Measurements from ENCODE around the gene MED12. TPM values are rescaled to one million over a fixed set of nuclear protein-coding genes. Genes with fewer than 3 reads are reported as not detected.

The MED12 gene
- total and polyA plus RNA-seq, 2 donors (not counting 1 experiment from before 2014, with no cell fraction given), result 6.4 to 33.2 TPM

DNA sequence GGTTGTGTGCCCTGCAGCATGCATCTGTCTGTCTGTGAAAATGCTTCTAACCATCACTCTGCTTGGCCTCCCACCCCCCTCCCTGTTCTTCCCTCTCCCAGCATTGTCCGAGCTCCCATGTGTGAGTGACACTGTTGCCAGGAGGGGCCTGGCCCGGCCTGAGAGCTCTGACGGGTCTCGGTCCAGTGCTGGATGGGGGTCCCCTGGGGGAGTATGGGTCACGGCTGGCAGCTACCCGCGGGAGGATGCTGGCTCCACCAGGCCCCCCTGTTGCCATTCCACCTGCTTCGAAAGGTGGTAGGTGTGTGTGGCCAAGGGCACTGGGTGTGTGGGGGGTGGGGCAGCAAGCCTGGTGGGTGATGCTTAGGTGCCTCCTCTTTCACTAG, 29.9 kb downstream of the MED12 start:
- peaks cover 2% of the 10 kb centered on the region for H3K4me1 ChIP-seq (ENCODE audit: control insufficient read depth, extremely low read depth, insufficient read depth, low read length)
- H3K27ac ChIP-seq (ENCODE audit: insufficient read depth, low read length), result no peak overlapping the region
- H3K27me3 ChIP-seq (ENCODE audit: control insufficient read depth, insufficient read depth, low read length), result no peaks in the 10 kb centered on the region
- H3K4me2 ChIP-seq (ENCODE audit: extremely low read depth, insufficient read depth, low read length), result no peak overlapping the region
- H2AFZ ChIP-seq (ENCODE audit: low read length), result no peak overlapping the region
- no peaks in the 10 kb centered on the region for H3K9me3 ChIP-seq (ENCODE audit: control insufficient read depth, insufficient read depth, low read depth, low read length)
- DNase-seq (ENCODE audit: low read depth in 2 of 2), result no peak
- H4K20me1 ChIP-seq (ENCODE audit: control insufficient read depth, extremely low read depth, insufficient read depth, low read length), result no peaks in the 10 kb centered on the region
- H3K79me2 ChIP-seq (ENCODE audit: control insufficient read depth, insufficient read depth, low read length), result no peaks in the 10 kb centered on the region
- H3K36me3 ChIP-seq (ENCODE audit: control insufficient read depth, insufficient read depth, low read length), result no peaks in the 10 kb centered on the region
- H3K9ac ChIP-seq (ENCODE audit: insufficient read depth, low read length), result no peak overlapping the region
- no peak overlapping the region for H3K4me3 ChIP-seq (replicated peaks in 1 of 4; ENCODE audit: control extremely low read depth in 1 of 4, insufficient read depth in 1 of 4, low read depth in 3 of 4, low read length in 4 of 4)
- TF ChIP-seq EZH2 (IDR thresholded peaks at IDR 0.05; ENCODE audit: low read length, missing control alignments), result no peak
- TF ChIP-seq, protein P1, sequence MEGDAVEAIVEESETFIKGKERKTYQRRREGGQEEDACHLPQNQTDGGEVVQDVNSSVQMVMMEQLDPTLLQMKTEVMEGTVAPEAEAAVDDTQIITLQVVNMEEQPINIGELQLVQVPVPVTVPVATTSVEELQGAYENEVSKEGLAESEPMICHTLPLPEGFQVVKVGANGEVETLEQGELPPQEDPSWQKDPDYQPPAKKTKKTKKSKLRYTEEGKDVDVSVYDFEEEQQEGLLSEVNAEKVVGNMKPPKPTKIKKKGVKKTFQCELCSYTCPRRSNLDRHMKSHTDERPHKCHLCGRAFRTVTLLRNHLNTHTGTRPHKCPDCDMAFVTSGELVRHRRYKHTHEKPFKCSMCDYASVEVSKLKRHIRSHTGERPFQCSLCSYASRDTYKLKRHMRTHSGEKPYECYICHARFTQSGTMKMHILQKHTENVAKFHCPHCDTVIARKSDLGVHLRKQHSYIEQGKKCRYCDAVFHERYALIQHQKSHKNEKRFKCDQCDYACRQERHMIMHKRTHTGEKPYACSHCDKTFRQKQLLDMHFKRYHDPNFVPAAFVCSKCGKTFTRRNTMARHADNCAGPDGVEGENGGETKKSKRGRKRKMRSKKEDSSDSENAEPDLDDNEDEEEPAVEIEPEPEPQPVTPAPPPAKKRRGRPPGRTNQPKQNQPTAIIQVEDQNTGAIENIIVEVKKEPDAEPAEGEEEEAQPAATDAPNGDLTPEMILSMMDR (conservative IDR thresholded peaks at IDR 0.05 in 1 of 2, IDR thresholded peaks at IDR 0.05 in 1 of 2; ENCODE audit: low read depth in 1 of 2, low read length in 2 of 2), result no peak

DNA sequence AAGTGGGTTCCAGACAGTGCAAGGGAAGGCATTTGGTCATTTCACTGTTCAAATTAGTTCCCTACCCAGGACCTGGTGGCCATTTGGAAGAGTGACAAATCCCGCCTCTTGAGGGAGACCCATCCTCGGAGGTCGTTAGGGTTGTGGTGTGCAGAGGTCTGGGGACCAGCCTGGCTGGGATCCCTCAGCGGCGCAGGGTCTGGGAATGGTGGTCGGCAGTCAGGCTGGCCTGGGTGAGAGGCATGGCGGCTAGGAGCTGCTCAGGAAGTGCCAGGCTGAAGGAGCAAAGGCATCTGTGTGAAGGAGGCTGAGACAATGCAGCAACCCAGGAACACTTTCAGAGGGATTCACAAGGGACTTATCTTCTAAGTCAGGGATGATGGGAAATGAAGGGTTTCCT, 33.0 kb downstream of the MED12 start:
- no peak for TF ChIP-seq EZH2 (IDR thresholded peaks at IDR 0.05; ENCODE audit: low read length, missing control alignments)
- TF ChIP-seq, protein P1 (conservative IDR thresholded peaks at IDR 0.05 in 1 of 2, IDR thresholded peaks at IDR 0.05 in 1 of 2; ENCODE audit: low read depth in 1 of 2, low read length in 2 of 2), result no peak
- Histone ChIP-seq H3K9ac (ENCODE audit: insufficient read depth, low read length) (no peak overlapping the region), H3K9me3 (ENCODE audit: control insufficient read depth, insufficient read depth, low read depth, low read length) (no peaks in the 10 kb centered on the region), H3K4me3 (replicated peaks in 1 of 4; ENCODE audit: control extremely low read depth in 1 of 4, insufficient read depth in 1 of 4, low read depth in 3 of 4, low read length in 4 of 4) (no peak overlapping the region), H3K79me2 (ENCODE audit: control insufficient read depth, insufficient read depth, low read length) (no peaks in the 10 kb centered on the region), H2AFZ (ENCODE audit: low read length) (no peak overlapping the region), H3K4me1 (ENCODE audit: control insufficient read depth, extremely low read depth, insufficient read depth, low read length) (peaks cover 2% of the 10 kb centered on the region), H3K36me3 (ENCODE audit: control insufficient read depth, insufficient read depth, low read length) (no peaks in the 10 kb centered on the region), H3K4me2 (ENCODE audit: extremely low read depth, insufficient read depth, low read length) (no peak overlapping the region), H4K20me1 (ENCODE audit: control insufficient read depth, extremely low read depth, insufficient read depth, low read length) (no peaks in the 10 kb centered on the region), H3K27me3 (ENCODE audit: control insufficient read depth, insufficient read depth, low read length) (no peaks in the 10 kb centered on the region), H3K27ac (ENCODE audit: insufficient read depth, low read length) (no peak overlapping the region)
- DNase-seq (ENCODE audit: low read depth in 2 of 2), result no peak

DNA sequence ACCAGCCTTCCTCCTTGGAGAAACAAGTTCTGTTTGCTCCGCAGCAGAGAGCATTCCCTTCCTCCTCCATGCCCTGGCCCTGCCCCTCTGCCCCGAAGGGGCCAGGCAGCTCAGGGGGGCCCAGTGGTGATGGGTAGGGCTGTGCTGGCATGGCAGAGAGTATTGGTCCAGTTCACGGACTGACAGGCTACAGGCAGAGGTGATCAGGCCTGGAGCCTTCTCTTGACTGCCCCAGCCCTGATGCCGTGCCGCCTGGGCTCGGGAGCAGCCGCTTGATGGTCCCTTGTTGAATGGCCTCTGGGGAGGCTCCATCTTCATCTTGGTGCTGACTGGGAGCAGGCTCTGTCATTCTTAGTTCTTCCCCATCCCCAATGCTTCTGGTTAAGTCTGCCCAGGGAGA, 35.8 kb downstream of the MED12 start:
- H2AFZ ChIP-seq (ENCODE audit: low read length), result no peak overlapping the region
- H3K4me2 ChIP-seq (ENCODE audit: extremely low read depth, insufficient read depth, low read length), result no peak overlapping the region
- no peak for TF ChIP-seq EZH2 (IDR thresholded peaks at IDR 0.05; ENCODE audit: low read length, missing control alignments)
- TF ChIP-seq, protein P1 (conservative IDR thresholded peaks at IDR 0.05 in 1 of 2, IDR thresholded peaks at IDR 0.05 in 1 of 2; ENCODE audit: low read depth in 1 of 2, low read length in 2 of 2), result no peak
- H3K79me2 ChIP-seq (ENCODE audit: control insufficient read depth, insufficient read depth, low read length), result no peaks in the 10 kb centered on the region
- no peaks in the 10 kb centered on the region for H3K4me1 ChIP-seq (ENCODE audit: control insufficient read depth, extremely low read depth, insufficient read depth, low read length)
- no peak for DNase-seq (ENCODE audit: low read depth in 2 of 2)
- no peak overlapping the region for H3K27ac ChIP-seq (ENCODE audit: insufficient read depth, low read length)
- no peaks in the 10 kb centered on the region for H3K36me3 ChIP-seq (ENCODE audit: control insufficient read depth, insufficient read depth, low read length)
- no peak overlapping the region for H3K9ac ChIP-seq (ENCODE audit: insufficient read depth, low read length)
- no peaks in the 10 kb centered on the region for H3K9me3 ChIP-seq (ENCODE audit: control insufficient read depth, insufficient read depth, low read depth, low read length)
- H3K4me3 ChIP-seq (replicated peaks in 1 of 4; ENCODE audit: control extremely low read depth in 1 of 4, insufficient read depth in 1 of 4, low read depth in 3 of 4, low read length in 4 of 4), result no peak overlapping the region
- H4K20me1 ChIP-seq (ENCODE audit: control insufficient read depth, extremely low read depth, insufficient read depth, low read length), result no peaks in the 10 kb centered on the region
- H3K27me3 ChIP-seq (ENCODE audit: control insufficient read depth, insufficient read depth, low read length), result no peaks in the 10 kb centered on the region

All from fibroblast of lung (primary cell).